HG03095 (cell line): Measurements from ENCODE around the gene NAV2.

ENCODE experiments used
- ATAC-seq: cut with Tn5 transposase; IDR thresholded peaks from one replicate; pipeline ENCODE4 v1.9.1; 2021; ENCODE audit warnings: moderate library complexity; ENCODE audit not compliant: unreplicated experiment

The NAV2 gene

GRCh38 chr11:20030472-20030871 lies 317.8 kb downstream of the NAV2 start:
- ATAC-seq, result no peak

- ATAC-seq, result no peak
Observed at GRCh38 chr11:20031155-20032001, 318.7 kb downstream of the NAV2 start.

- no peak for ATAC-seq
Observed at GRCh38 chr11:20032127-20032526, 319.5 kb downstream of the NAV2 start.

- no peak for ATAC-seq
Observed at GRCh38 chr11:20032577-20033260, 320.1 kb downstream of the NAV2 start.

GRCh38 chr11:20033806-20034205 lies 321.2 kb downstream of the NAV2 start:
- no peak for ATAC-seq

- ATAC-seq, result no peak
Observed at GRCh38 chr11:20034941-20035340, 322.3 kb downstream of the NAV2 start.

- no peak for ATAC-seq
Observed at GRCh38 chr11:20035375-20035700, 322.7 kb downstream of the NAV2 start.

GRCh38 chr11:20035701-20036601 lies 323.3 kb downstream of the NAV2 start:
- no peak for ATAC-seq

- no peak for ATAC-seq
Observed at GRCh38 chr11:20036626-20037335, 324.1 kb downstream of the NAV2 start.

- ATAC-seq, result no peak
Observed at GRCh38 chr11:20037396-20038153, 324.9 kb downstream of the NAV2 start.

GRCh38 chr11:20038412-20038811 lies 325.8 kb downstream of the NAV2 start:
- ATAC-seq, result no peak

- ATAC-seq, result no peak
Observed at GRCh38 chr11:20038972-20039371, 326.3 kb downstream of the NAV2 start.

- no peak for ATAC-seq
Observed at GRCh38 chr11:20041499-20041898, 328.9 kb downstream of the NAV2 start.

GRCh38 chr11:20042045-20042639 lies 329.5 kb downstream of the NAV2 start:
- ATAC-seq, result no peak

- no peak for ATAC-seq
Observed at GRCh38 chr11:20042811-20043341, 330.2 kb downstream of the NAV2 start.

- ATAC-seq, result no peak
Observed at GRCh38 chr11:20043992-20044391, 331.4 kb downstream of the NAV2 start.

GRCh38 chr11:20045098-20045688 lies 332.6 kb downstream of the NAV2 start:
- no peak for ATAC-seq

- ATAC-seq, result no peak
Observed at GRCh38 chr11:20046416-20046815, 333.8 kb downstream of the NAV2 start.
